Endothelial cell of umbilical vein (primary cell): ENCODE results near the gene PTPN20.

Experiments used
- EZH2 ChIP-seq: IDR thresholded peaks from 2 replicates; pipeline ENCODE4 v1.6.1; 2012; ENCODE audit warnings: borderline replicate concordance, low read depth, mild to moderate bottlenecking, moderate library complexity, low read length, inconsistent platforms; ENCODE audit not compliant: severe bottlenecking
- GATA2 ChIP-seq: IDR thresholded peaks from 2 replicates; pipeline ENCODE4 v1.7.0; 2011; ENCODE audit warnings: low read depth, mild to moderate bottlenecking, moderate library complexity, mixed read lengths, low read length; ENCODE audit not compliant: insufficient read length, insufficient read depth
- MYC ChIP-seq: IDR thresholded peaks from one replicate; pipeline ENCODE4 v1.6.1; 2011; ENCODE audit warnings: mild to moderate bottlenecking, low read depth, low read length
- POLR2A ChIP-seq: IDR thresholded peaks from 2 replicates; pipeline ENCODE4 v1.6.1; 2012; ENCODE audit warnings: low read depth, mild to moderate bottlenecking, control low read depth, low read length
- POLR2AphosphoS5 ChIP-seq: IDR thresholded peaks from 2 replicates; pipeline ENCODE4 v1.6.1; 2012; ENCODE audit warnings: low read depth, mild to moderate bottlenecking, control low read depth, low read length, moderate library complexity; ENCODE audit not compliant: insufficient read depth
- TF ChIP-seq, protein P1 (sequence below), 2 donors: IDR thresholded peaks; 1 replicate in 1 of 2; 2 replicates in 1 of 2; pipeline ENCODE4 v1.5.1; 2011; ENCODE audit warnings: low read length in 2 of 2, mild to moderate bottlenecking in 2 of 2, moderate library complexity in 2 of 2, control low read depth in 1 of 2, inconsistent platforms in 1 of 2, low read depth in 1 of 2; ENCODE audit not compliant: insufficient read depth in 1 of 2; ENCODE audit errors: extremely low read depth in 1 of 2

DNA sequence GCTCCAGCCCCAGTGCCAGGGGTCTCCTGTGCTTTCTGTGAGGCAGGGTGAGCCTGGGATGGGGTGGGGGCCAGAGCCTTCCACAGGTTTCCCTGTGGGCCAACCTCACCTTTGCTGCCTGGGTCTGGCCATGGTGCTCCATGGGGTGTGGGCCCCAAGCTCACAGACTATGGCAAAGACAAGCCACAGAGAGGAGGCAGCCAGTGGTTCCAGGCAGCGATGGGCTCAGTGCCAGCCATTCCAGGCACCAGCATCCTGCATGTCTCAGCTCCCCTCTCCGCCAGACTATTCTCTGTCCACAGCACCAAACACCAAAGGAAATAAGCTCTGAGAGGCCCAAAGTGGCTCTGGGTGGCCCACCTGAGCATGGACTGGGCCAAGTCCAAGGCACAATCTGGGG is 133.5 kb downstream of the PTPN20 start:
- TF ChIP-seq POLR2A, result no peak
- TF ChIP-seq GATA2, result no peak
- TF ChIP-seq, protein P1, sequence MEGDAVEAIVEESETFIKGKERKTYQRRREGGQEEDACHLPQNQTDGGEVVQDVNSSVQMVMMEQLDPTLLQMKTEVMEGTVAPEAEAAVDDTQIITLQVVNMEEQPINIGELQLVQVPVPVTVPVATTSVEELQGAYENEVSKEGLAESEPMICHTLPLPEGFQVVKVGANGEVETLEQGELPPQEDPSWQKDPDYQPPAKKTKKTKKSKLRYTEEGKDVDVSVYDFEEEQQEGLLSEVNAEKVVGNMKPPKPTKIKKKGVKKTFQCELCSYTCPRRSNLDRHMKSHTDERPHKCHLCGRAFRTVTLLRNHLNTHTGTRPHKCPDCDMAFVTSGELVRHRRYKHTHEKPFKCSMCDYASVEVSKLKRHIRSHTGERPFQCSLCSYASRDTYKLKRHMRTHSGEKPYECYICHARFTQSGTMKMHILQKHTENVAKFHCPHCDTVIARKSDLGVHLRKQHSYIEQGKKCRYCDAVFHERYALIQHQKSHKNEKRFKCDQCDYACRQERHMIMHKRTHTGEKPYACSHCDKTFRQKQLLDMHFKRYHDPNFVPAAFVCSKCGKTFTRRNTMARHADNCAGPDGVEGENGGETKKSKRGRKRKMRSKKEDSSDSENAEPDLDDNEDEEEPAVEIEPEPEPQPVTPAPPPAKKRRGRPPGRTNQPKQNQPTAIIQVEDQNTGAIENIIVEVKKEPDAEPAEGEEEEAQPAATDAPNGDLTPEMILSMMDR (IDR thresholded peaks at IDR 0.05; ENCODE audit: extremely low read depth in 1 of 2, insufficient read depth in 1 of 2, low read depth in 1 of 2, low read length in 2 of 2), result no peak
- TF ChIP-seq POLR2AphosphoS5, result no peak
- no peak for TF ChIP-seq EZH2
- no peak for TF ChIP-seq MYC
